NCI-H2196 (cell line): ENCODE results near the gene JARID2.

Source experiments
- DNase-seq: peaks from one replicate; lab custom pipeline; 2025; ENCODE audit not compliant: unreplicated experiment; lab: John Stamatoyannopoulos, UW

Gene JARID2

GRCh38 chr6:15458021-15458459, 212.2 kb downstream of the JARID2 start:
- DNase-seq, result no peak

GRCh38 chr6:15460110-15460727, 214.3 kb downstream of the JARID2 start:
- DNase-seq, result no peak

- DNase-seq, result no peak
These were observed 215.5 kb downstream of the JARID2 start for GRCh38 chr6:15461127-15461944.

- no peak for DNase-seq
These were observed 216.4 kb downstream of the JARID2 start for GRCh38 chr6:15462256-15462655.

GRCh38 chr6:15462717-15463525, 217.1 kb downstream of the JARID2 start:
- no peak for DNase-seq

- no peak for DNase-seq
These were observed 218.4 kb downstream of the JARID2 start for GRCh38 chr6:15464211-15464725.

- DNase-seq, result no peak
These were observed 219.3 kb downstream of the JARID2 start for GRCh38 chr6:15465212-15465611.

GRCh38 chr6:15470746-15471145, 224.9 kb downstream of the JARID2 start:
- no peak for DNase-seq

- DNase-seq, result no peak
These were observed 226.8 kb downstream of the JARID2 start for GRCh38 chr6:15472621-15473020.

GRCh38 chr6:15473174-15473573, 227.3 kb downstream of the JARID2 start:
- DNase-seq, result no peak

GRCh38 chr6:15473741-15474161, 227.9 kb downstream of the JARID2 start:
- no peak for DNase-seq

GRCh38 chr6:15474196-15474595, 228.3 kb downstream of the JARID2 start:
- no peak for DNase-seq

GRCh38 chr6:15475261-15475660, 229.4 kb downstream of the JARID2 start:
- DNase-seq, result no peak

- DNase-seq, result no peak
These were observed 230.0 kb downstream of the JARID2 start for GRCh38 chr6:15475872-15476271.

GRCh38 chr6:15476631-15477380, 230.9 kb downstream of the JARID2 start:
- DNase-seq, result no peak

- DNase-seq, result no peak
These were observed 231.9 kb downstream of the JARID2 start for GRCh38 chr6:15477746-15478145.

- DNase-seq, result no peak
These were observed 233.9 kb downstream of the JARID2 start for GRCh38 chr6:15479761-15480160.

GRCh38 chr6:15480525-15480924, 234.7 kb downstream of the JARID2 start:
- no peak for DNase-seq

GRCh38 chr6:15481390-15482291, 235.8 kb downstream of the JARID2 start:
- no peak for DNase-seq

- no peak for DNase-seq
These were observed 237.2 kb downstream of the JARID2 start for GRCh38 chr6:15483060-15483459.
